ENCODE results near the gene DMXL2. TPM values are rescaled to one million over a fixed set of nuclear protein-coding genes. Genes with fewer than 3 reads are reported as not detected.
"Not testable (repeated sequence)": the region's sequence is repeated elsewhere in the genome, so short reads cannot be mapped to it uniquely, and the experiment has no call there.

The DMXL2 gene
- total RNA-seq, 3 donors from 2014 or later (not counting 1 experiment from before 2014, with no cell fraction given) = 6.4 to 12.4 (median 11.3) TPM

GRCh38 chr15:51613951-51614350, 8.6 kb downstream of the DMXL2 start:
- no peaks in the 10 kb centered on the region for H3K36me3 Mint-ChIP-seq
- no peaks in the 10 kb centered on the region for H3K4me1 ChIP-seq (ENCODE audit: control insufficient read depth, insufficient read depth, low read length)

GRCh38 chr15:51612669-51613068, 9.9 kb downstream of the DMXL2 start:
- H3K4me1 Mint-ChIP-seq; H3K27me3 Mint-ChIP-seq (ENCODE audit: low read depth in 2 of 2); ATAC-seq; DNase-seq; H3K27me3 ChIP-seq (ENCODE audit: control insufficient read depth, insufficient read depth, low read length); H3K4me3 ChIP-seq (ENCODE audit: low read length); H3K27ac ChIP-seq (ENCODE audit: low read length); H3K4me1 ChIP-seq (ENCODE audit: control insufficient read depth, insufficient read depth, low read length); H3K36me3 Mint-ChIP-seq; H3K36me3 ChIP-seq (ENCODE audit: control insufficient read depth, insufficient read depth, low read length); intact Hi-C loops (cut with micrococcal nuclease); H3K4me3 Mint-ChIP-seq; H3K9me3 ChIP-seq (ENCODE audit: control insufficient read depth, insufficient read depth, low read length); H3K27ac Mint-ChIP-seq; H3K9me3 Mint-ChIP-seq: not testable (repeated sequence)
- 94% methylated on average over 5 of the region's 5 CpGs for WGBS (ENCODE audit: insufficient coverage)

More at GRCh38 chr15:51613951-51614350, 8.6 kb downstream of the DMXL2 start:
- H3K27me3 Mint-ChIP-seq (ENCODE audit: low read depth in 2 of 2) = no peaks in the 10 kb centered on the region
- ATAC-seq (no peak), DNase-seq (no peak)
- 95% methylated on average over 3 of the region's 3 CpGs for WGBS (ENCODE audit: insufficient coverage)
- H3K4me1 Mint-ChIP-seq = no peaks in the 10 kb centered on the region
- Histone ChIP-seq H3K27ac (ENCODE audit: low read length) (no peak overlapping the region), H3K36me3 (ENCODE audit: control insufficient read depth, insufficient read depth, low read length) (no peaks in the 10 kb centered on the region), H3K27me3 (ENCODE audit: control insufficient read depth, insufficient read depth, low read length) (no peaks in the 10 kb centered on the region), H3K9me3 (ENCODE audit: control insufficient read depth, insufficient read depth, low read length) (no peaks in the 10 kb centered on the region), H3K4me3 (ENCODE audit: low read length) (no peak overlapping the region)
- TF ChIP-seq CTCF (IDR thresholded peaks at IDR 0.05) = no peak
- no peaks in the 10 kb centered on the region for H3K9me3 Mint-ChIP-seq
- H3K4me3 Mint-ChIP-seq = no peak overlapping the region
- intact Hi-C loops (cut with micrococcal nuclease) = no loop called here
- no peak overlapping the region for H3K27ac Mint-ChIP-seq

GRCh38 chr15:51603462-51603948, 19.1 kb downstream of the DMXL2 start:
- H3K27ac ChIP-seq (ENCODE audit: low read length); H3K9me3 ChIP-seq (ENCODE audit: control insufficient read depth, insufficient read depth, low read length); H3K27me3 Mint-ChIP-seq (ENCODE audit: low read depth in 2 of 2); H3K4me3 ChIP-seq (ENCODE audit: low read length); H3K4me1 Mint-ChIP-seq; H3K27me3 ChIP-seq (ENCODE audit: control insufficient read depth, insufficient read depth, low read length); ATAC-seq; H3K36me3 Mint-ChIP-seq; H3K4me3 Mint-ChIP-seq; H3K27ac Mint-ChIP-seq; H3K9me3 Mint-ChIP-seq; H3K4me1 ChIP-seq (ENCODE audit: control insufficient read depth, insufficient read depth, low read length); H3K36me3 ChIP-seq (ENCODE audit: control insufficient read depth, insufficient read depth, low read length); intact Hi-C loops (cut with micrococcal nuclease); DNase-seq: not testable (repeated sequence)
- 91% methylated on average over 14 of the region's 15 CpGs for WGBS (ENCODE audit: insufficient coverage)

- Mint-ChIP-seq H3K27me3 (ENCODE audit: low read depth in 2 of 2) (peaks cover 0 to 5% of the 10 kb centered on the region in 2 donors), H3K36me3 (no peaks in the 10 kb centered on the region), H3K27ac (no peak overlapping the region), H3K9me3 (no peaks in the 10 kb centered on the region), H3K4me3 (no peak overlapping the region), H3K4me1 (peaks cover 0 to 7% of the 10 kb centered on the region in 2 donors)
- WGBS (ENCODE audit: insufficient coverage) = no CpG with 5 or more reads among the region's 2 CpGs
- TF ChIP-seq CTCF (IDR thresholded peaks at IDR 0.05) = no peak
- DNase-seq (no peak), ATAC-seq (no peak)
- H3K4me1 ChIP-seq (ENCODE audit: control insufficient read depth, insufficient read depth, low read length) = no peaks in the 10 kb centered on the region
- no peak overlapping the region for H3K4me3 ChIP-seq (ENCODE audit: low read length)
- no peak overlapping the region for H3K27ac ChIP-seq (ENCODE audit: low read length)
- no peaks in the 10 kb centered on the region for H3K36me3 ChIP-seq (ENCODE audit: control insufficient read depth, insufficient read depth, low read length)
- intact Hi-C loops (cut with micrococcal nuclease) = no loop called here
- H3K9me3 ChIP-seq (ENCODE audit: control insufficient read depth, insufficient read depth, low read length) = no peaks in the 10 kb centered on the region
- no peaks in the 10 kb centered on the region for H3K27me3 ChIP-seq (ENCODE audit: control insufficient read depth, insufficient read depth, low read length)
Measured at GRCh38 chr15:51603002-51603401, 19.6 kb downstream of the DMXL2 start.

All from natural killer cell (primary cell).